ENCODE data around the gene SGK2.

The SGK2 gene

GRCh38 chr20:43536817-43537440 lies 21.9 kb upstream of the SGK2 start:
- no peak for DNase-seq

- DNase-seq: peak; percentile 50
Measured at GRCh38 chr20:43537921-43538877, 20.6 kb upstream of the SGK2 start.

GRCh38 chr20:43538878-43539700 lies 19.7 kb upstream of the SGK2 start:
- peak; percentile 11 for DNase-seq

GRCh38 chr20:43539975-43540672 lies 18.7 kb upstream of the SGK2 start:
- no peak for DNase-seq

GRCh38 chr20:43540673-43541060 lies 18.2 kb upstream of the SGK2 start:
- no peak for DNase-seq

- no peak for DNase-seq
Measured at GRCh38 chr20:43541214-43541613, 17.6 kb upstream of the SGK2 start.

GRCh38 chr20:43542161-43542560 lies 16.7 kb upstream of the SGK2 start:
- no peak for DNase-seq

- no peak for DNase-seq
Measured at GRCh38 chr20:43542674-43543073, 16.2 kb upstream of the SGK2 start.

- no peak for DNase-seq
Measured at GRCh38 chr20:43543138-43543537, 15.7 kb upstream of the SGK2 start.

- DNase-seq: no peak
Measured at GRCh38 chr20:43544501-43544900, 14.3 kb upstream of the SGK2 start.

GRCh38 chr20:43545837-43546578 lies 12.8 kb upstream of the SGK2 start:
- DNase-seq: no peak

- no peak for DNase-seq
Measured at GRCh38 chr20:43548273-43548880, 10.4 kb upstream of the SGK2 start.

GRCh38 chr20:43549416-43550065 lies 9.3 kb upstream of the SGK2 start:
- no peak for DNase-seq

- no peak for DNase-seq
Measured at GRCh38 chr20:43550456-43550855, 8.4 kb upstream of the SGK2 start.

GRCh38 chr20:43554369-43554768 lies 4.5 kb upstream of the SGK2 start:
- no peak for DNase-seq

GRCh38 chr20:43559147-43559987 lies 540 bp downstream of the SGK2 start:
- DNase-seq: no peak

- no peak for DNase-seq
Measured at GRCh38 chr20:43560974-43561373, 2.1 kb downstream of the SGK2 start.

GRCh38 chr20:43563429-43563828 lies 4.6 kb downstream of the SGK2 start:
- no peak for DNase-seq

GRCh38 chr20:43563991-43564390 lies 5.2 kb downstream of the SGK2 start:
- DNase-seq: no peak

- DNase-seq: no peak
Measured at GRCh38 chr20:43564455-43564854, 5.6 kb downstream of the SGK2 start.
